ENCODE data around the gene ALG14.

DNA sequence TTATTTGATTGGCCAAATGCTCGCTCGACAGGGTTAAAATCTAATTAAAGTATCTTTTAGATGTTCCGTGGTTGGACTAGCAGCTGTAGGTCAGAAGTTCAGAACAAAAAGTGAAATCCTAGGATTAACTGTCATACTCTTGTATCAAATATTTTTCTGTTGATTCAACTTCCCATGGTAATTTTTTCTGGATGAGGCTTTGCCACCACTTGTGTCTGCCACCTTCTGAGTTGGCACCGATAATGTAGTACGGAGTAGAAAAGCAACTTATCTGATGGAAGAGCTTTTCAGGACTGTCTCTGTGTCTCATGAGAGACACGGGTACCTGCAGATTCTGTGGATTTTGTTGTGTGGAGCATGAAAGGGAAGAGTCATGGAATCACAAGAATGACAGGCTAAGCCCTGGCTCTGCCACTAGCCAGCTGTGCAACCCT, 101.2 kb downstream of the ALG14 start:
- TF ChIP-seq, protein P1, sequence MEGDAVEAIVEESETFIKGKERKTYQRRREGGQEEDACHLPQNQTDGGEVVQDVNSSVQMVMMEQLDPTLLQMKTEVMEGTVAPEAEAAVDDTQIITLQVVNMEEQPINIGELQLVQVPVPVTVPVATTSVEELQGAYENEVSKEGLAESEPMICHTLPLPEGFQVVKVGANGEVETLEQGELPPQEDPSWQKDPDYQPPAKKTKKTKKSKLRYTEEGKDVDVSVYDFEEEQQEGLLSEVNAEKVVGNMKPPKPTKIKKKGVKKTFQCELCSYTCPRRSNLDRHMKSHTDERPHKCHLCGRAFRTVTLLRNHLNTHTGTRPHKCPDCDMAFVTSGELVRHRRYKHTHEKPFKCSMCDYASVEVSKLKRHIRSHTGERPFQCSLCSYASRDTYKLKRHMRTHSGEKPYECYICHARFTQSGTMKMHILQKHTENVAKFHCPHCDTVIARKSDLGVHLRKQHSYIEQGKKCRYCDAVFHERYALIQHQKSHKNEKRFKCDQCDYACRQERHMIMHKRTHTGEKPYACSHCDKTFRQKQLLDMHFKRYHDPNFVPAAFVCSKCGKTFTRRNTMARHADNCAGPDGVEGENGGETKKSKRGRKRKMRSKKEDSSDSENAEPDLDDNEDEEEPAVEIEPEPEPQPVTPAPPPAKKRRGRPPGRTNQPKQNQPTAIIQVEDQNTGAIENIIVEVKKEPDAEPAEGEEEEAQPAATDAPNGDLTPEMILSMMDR (IDR thresholded peaks at IDR 0.05; ENCODE audit: insufficient read depth, low read length): no peak
- TF ChIP-seq POLR2AphosphoS5 (IDR thresholded peaks at IDR 0.05; ENCODE audit: low read depth): no peak
